ENCODE results near the gene PRDM16.

GRCh38 chr1:3114846-3115245, 45.8 kb downstream of the PRDM16 start:
- TF ChIP-seq YY1 (IDR thresholded peaks at IDR 0.05; ENCODE audit: insufficient read depth, insufficient read length), result no peak
- TF ChIP-seq SUZ12 (IDR thresholded peaks at IDR 0.05; ENCODE audit: extremely low read depth, insufficient read depth, insufficient read length), result no peak
